Transverse colon (tissue), 3 donors: ENCODE data around the gene CYTH3.

ENCODE experiments used
- CTCF ChIP-seq, 5 experiments: fragments of 200-600 bp in 3 of 5; fragments of 450-650 bp in 2 of 5; sonication (generic) in 3 of 5; IDR thresholded peaks; 1 replicate in 2 of 5; 2 replicates in 3 of 5; pipeline ENCODE4 v1.5.1; 2016 to 2017; ENCODE audit warnings: antibody characterized with exemption in 5 of 5, inconsistent platforms in 3 of 5, mild to moderate bottlenecking in 2 of 5, moderate library complexity in 1 of 5
- EP300 ChIP-seq: sonication (generic); formaldehyde crosslinking; IDR thresholded peaks from one replicate; pipeline ENCODE4 v1.6.1; 2017; ENCODE audit warnings: antibody characterized with exemption, low read depth
- POLR2A ChIP-seq: fragments of 450-650 bp; IDR thresholded peaks from one replicate; pipeline ENCODE4 v1.6.1; 2016; ENCODE audit warnings: antibody characterized with exemption, mild to moderate bottlenecking, moderate library complexity

GRCh38 chr7:6162650-6163366 is 109.6 kb downstream of the CYTH3 start:
- TF ChIP-seq CTCF (IDR thresholded peaks at IDR 0.05) (no peak), EP300 (no peak), POLR2A (no peak)
